ENCODE results near the gene ADD1. TPM values are rescaled to one million over a fixed set of nuclear protein-coding genes. Genes with fewer than 3 reads are reported as not detected.

Gene ADD1, protein sequence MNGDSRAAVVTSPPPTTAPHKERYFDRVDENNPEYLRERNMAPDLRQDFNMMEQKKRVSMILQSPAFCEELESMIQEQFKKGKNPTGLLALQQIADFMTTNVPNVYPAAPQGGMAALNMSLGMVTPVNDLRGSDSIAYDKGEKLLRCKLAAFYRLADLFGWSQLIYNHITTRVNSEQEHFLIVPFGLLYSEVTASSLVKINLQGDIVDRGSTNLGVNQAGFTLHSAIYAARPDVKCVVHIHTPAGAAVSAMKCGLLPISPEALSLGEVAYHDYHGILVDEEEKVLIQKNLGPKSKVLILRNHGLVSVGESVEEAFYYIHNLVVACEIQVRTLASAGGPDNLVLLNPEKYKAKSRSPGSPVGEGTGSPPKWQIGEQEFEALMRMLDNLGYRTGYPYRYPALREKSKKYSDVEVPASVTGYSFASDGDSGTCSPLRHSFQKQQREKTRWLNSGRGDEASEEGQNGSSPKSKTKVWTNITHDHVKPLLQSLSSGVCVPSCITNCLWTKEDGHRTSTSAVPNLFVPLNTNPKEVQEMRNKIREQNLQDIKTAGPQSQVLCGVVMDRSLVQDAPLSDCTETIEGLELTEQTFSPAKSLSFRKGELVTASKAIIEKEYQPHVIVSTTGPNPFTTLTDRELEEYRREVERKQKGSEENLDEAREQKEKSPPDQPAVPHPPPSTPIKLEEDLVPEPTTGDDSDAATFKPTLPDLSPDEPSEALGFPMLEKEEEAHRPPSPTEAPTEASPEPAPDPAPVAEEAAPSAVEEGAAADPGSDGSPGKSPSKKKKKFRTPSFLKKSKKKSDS
- polyA plus RNA-seq (ENCODE audit: insufficient read depth in 1 of 5, insufficient read length in 5 of 5, low replicate concordance in 1 of 5): 100 to 1,000 TPM; 260 to 305 (median 286) TPM
- long read RNA-seq, donor 1, full-length matches to known transcripts: 25 of 287 reads
- long read RNA-seq, donor 1, partial matches to known transcripts: 163 of 287 reads
- long read RNA-seq, donor 1, other reads (novel, unspliced or antisense): 99 of 287 reads
- long read RNA-seq, donor 2, partial matches to known transcripts: 13 of 42 reads
- long read RNA-seq, donor 2, other reads (novel, unspliced or antisense): 26 of 42 reads
- long read RNA-seq, donor 3, full-length matches to known transcripts: 15 of 128 reads
- long read RNA-seq, donor 3, partial matches to known transcripts: 98 of 128 reads
- long read RNA-seq, donor 3, other reads (novel, unspliced or antisense): 15 of 128 reads
- long read RNA-seq, donor 4, partial matches to known transcripts: 49 of 73 reads
- long read RNA-seq, donor 4, other reads (novel, unspliced or antisense): 11 of 73 reads
- long read RNA-seq, donor 5, full-length matches to known transcripts: 13 of 282 reads
- long read RNA-seq, donor 5, partial matches to known transcripts: 226 of 282 reads
- long read RNA-seq, donor 5, other reads (novel, unspliced or antisense): 43 of 282 reads
- long read RNA-seq, donor 6, full-length matches to known transcripts: 19 of 127 reads
- long read RNA-seq, donor 6, partial matches to known transcripts: 77 of 127 reads
- long read RNA-seq, donor 6, other reads (novel, unspliced or antisense): 31 of 127 reads
- long read RNA-seq, donor 7, full-length matches to known transcripts: 15 of 112 reads
- long read RNA-seq, donor 7, partial matches to known transcripts: 57 of 112 reads
- long read RNA-seq, donor 7, other reads (novel, unspliced or antisense): 40 of 112 reads
- long read RNA-seq, donor 8, partial matches to known transcripts: 14 of 25 reads
- long read RNA-seq, donor 8, other reads (novel, unspliced or antisense): 9 of 25 reads

DNA sequence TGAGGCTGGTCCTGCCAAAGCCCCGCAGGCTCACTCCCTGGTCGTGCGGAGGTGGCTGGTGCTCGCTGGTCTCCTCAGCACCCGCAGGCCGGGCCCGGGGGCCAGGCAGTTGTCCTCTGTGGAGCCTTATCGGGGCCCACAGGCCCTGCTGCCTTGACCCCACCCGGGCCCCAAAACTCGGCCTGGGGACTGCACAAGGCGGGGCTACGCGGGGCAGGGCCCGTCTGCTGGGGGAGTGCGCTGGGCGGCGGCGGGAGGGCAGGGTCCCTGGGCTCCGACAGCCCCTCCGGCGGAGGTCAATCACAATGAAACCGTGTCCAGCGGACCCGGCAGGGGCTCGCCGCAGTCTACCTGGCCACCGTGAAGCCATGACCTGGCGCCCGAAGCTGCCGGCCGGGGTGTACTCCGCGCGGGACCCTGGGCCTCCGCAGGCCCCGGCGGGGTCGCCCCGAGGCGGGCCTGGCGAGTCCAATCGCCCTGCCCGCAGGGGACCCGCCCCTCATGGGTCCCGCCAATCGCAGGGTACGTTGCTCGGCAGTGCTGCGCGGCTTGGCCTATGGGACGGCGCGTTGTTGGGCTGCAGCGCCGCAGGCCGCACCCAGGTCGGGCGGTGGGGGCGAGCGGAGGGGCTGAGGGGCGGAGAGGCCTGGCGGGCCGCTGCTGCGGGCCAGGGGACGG, at the start of gene ADD1:
ADD1 (plus strand) TSS at position 582 of the 678 bp plus-strand sequence. CDS start 32,072 bp downstream, outside the sequence.
- DNase-seq: peak; percentile 99 to 100

DNA sequence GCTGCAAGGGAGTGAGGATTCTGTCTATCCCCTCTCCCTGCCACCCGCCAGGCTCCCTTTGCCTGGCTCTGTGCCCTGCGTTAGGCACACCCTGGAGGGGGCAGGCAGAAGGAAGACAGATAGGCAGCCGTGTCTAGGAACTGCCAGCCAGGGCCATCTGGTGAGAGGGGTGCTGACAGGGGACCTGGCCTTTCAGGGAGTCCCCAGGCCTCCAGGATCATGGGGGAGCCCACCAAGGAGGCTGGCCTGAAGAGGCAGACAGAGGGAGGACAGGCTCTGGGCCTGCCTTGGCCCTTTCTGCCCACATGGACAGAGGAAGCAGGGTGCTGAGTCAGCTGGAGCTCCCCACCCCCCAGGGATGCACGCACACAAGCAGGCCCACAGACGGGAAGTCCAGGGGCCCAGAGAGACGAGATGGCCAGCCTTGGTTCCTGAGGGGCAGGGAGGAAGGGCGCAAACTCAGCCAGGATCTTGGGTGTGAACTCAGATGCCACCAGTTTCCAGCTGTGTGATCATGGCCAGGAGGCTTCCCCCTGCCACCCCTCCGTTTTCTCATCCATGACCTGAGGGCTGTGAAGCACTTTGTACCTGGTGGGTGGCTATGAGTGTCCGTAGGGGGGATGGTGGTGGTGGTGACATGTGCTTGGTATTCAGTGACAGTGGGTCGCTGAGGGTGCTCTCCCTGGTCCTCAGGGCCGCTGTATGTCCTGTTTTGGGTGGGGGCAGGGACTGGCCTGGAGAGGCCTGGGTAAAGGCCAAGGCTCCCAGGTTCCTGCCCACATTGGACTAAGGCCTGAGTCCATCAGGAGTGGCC, 49.0 kb upstream of the ADD1 start:
- DNase-seq: no peak

DNA sequence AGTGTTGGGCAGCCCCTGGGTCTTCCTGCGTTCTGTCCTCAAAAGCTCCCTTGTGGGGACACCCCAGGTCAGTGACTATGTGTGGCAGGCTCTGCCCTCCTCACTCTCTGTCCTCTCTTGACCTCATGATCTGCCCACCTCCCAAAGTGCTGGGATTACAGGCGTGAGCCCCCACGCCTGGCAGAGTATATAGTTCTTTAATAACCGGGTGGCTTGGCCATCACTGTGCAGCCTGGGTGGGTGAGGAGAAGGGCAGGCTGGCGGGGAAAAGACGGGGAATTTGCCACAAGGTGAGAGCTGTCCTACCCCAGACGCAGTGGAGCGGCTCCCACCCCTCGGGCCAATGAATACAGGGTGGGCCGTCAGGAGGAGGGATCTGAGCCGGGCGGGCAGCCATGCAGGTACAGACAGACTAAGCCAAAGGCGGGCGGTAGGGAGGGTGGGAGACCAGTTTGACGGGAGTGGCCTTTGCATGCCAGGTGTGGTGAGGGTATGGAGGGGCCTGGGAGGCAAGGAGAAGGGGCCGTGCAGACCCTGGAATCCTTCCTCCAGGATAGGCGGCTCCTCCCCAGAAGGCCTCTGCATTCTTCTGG, 48.2 kb upstream of the ADD1 start:
- no peak for DNase-seq

DNA sequence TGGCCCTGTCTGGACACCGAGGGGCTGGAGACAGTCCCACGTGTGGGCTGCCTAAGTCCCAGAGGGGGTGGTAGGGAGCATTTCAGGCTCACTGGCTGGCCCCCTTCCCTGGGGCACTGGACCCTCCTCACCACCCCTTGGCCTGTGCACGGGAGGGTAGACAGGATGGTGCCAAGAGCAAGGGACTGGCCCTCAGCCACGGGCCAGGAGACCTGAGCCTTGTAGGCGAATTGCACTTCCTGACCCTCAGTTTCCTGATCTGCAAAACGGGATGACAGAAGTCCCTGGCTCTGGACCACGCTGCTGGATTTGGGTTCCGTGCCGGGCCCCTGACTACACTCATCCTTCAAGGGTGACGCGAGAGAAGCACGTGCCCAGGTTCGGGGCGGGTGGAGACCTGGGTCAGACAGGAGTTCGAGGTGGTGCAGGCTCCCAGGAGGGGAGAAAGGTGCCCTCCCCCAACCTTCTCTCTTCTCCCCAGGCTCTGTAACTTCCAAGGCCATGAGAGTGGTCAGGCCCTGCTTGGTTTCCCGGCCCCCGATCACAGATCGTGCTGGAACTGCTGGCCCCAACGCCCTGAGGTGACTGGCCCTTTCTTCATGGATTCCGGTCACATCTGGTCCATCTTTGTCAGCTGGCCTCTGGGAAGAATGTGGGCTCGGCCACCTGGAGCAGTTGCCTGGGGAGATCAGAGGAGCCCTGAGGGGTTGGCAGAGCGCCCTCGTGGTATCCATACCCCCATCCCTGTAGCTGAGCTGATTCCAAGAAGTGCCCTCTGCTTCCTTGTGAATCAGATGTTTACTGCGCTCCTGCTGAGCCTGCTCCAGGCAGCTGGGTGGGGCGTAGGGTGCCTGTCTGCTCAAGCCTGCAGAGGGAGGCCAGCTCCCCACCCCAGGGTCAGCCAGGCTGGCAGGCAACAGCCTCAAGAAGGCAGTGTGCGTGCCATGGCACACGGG, 47.5 kb upstream of the ADD1 start:
- no peak for DNase-seq

DNA sequence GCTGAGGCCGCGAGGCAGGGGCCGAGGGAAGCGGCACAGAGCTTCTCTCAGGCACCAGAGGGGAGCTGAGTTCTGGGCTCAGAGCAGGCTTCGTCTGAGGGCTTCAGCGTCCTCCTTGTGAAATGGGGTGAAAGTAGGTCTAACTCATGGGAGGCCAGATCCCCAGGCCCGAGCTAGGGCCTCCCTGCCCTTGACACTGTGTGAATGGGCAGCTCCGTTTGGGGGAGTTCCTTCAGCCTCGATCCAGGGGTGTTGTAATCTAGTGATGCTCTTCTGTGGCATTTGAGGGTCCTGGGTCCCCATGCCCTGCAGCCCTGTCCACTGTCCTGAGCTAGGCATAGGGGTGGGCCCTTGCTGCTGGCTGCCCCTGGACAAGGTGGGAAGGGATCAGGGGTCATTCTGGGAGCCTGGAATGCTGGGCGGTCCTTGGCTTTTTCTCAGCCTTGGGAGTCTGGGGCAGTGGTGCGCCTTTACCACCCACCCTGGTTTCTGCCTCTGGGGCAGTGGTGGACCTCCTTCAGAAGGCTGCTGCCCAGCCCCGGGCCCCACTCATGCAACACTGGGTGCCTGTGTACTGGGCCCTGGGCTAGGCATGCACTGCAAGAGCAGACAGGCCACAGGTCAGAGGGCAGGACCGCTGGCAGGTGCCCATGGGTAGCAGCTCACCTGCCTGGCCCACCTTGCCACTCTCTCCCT, 46.6 kb upstream of the ADD1 start:
- no peak for DNase-seq

DNA sequence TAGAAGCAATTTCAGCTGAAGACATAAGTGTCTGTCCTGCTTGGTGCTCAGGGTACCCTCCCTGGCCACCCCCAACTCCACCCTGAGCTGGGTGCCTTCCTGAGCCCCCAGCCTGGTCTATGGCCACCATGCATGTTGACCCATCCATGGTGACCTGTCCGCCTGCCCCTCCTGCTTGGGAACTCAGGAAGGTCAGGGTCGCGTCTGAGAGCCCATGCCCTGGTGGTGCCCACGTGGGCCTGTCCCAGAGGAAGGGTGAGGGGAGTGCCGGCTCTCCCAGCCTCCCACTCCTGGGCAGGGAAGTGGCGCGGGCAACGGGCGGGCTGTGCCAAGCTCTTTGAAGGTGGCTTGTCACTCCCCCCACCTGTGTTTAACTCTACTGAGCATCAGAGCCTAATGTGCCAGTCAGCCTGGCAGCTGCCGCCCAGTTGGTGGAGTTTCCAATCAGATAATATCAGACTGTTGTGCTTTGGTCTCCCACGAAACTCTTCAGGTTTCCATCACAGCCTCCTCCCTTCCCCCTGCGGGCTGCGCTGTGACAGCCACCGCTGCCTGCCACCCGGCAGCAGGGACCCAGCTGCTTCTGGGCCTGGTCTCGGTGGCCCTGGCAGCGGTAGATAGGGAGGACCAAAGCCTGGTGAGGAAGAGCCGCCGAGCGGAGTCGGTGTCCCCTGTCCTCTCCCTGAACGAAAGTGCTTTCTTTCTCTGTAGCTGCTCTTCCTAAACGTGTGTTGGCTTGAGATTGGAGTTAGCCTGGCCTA, 45.9 kb upstream of the ADD1 start:
- no peak for DNase-seq

DNA sequence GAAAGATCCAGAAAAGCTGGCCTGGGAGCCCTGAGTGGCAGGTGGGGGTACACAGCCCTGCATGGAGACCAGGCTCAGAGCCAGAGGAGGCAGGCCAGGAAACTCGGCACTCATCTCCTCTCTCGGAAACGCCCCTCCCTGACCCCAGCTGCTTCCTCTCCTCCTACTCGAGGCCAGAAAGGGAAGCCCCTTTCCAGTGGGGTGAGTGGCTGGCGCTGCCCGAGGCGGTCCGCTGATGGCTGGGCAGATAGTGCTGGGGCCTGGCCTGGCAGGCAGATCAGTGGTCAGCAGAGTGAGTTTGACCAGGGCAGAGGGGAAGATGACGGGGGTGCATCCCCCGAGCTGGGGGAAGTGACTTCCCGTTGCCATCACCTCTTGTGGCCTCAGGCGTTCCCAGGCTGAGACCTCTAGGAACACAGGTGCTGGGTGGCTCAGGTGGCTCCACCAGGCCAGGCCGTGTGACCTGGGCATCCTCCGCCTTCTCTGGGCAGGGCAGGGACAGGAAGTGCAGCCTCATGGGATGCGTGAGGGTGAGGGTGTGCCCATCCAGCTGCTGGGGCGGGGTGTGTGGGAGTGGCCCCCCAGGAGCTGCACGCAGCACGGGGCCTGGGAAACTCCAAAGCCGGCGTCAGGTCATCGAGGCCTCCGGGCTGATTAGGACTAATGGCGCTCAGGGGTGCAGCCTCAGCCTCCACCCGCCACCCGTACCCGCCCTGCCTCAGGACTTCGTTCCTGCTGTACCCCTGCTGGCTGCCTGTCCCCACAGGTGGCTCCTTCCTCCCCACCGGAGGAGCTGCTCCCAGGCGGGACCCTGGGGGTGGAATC, 45.0 kb upstream of the ADD1 start:
- peak in 1 of 2 donors; percentile 68 for DNase-seq

DNA sequence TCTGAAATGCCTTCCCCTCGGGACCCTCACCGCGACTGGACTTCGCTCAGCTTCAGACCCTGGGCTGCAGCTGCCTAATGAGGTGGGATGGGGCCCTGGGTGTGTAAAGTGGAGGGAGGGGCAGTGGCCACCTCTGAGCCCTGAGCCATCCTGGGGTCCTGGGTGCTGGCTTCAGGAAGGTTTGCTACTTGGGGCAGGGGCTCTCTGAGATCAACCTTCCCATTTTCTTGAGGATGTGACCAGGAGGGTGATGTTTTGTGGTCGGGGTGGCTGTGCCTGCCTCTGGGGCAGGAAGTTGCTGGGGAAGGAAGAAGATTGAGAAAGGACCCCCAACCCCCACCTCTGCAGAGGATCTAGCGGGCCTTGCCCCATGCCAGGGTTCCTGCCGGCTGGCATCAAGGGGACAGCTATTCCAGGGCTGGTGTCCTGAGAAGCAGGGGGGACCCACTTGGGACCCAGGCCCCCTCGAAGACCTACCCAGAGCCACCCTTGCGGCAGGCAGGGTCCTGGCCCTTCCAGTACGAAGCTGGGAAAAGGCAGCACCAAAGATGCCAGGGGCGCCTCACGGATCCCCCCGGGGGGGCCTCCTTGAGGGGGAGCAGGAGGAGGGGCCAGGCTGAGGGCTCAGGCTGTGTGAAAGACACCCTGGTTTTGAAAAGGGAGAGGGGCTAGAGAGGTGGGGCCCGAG, 44.3 kb upstream of the ADD1 start:
- DNase-seq: no peak

DNA sequence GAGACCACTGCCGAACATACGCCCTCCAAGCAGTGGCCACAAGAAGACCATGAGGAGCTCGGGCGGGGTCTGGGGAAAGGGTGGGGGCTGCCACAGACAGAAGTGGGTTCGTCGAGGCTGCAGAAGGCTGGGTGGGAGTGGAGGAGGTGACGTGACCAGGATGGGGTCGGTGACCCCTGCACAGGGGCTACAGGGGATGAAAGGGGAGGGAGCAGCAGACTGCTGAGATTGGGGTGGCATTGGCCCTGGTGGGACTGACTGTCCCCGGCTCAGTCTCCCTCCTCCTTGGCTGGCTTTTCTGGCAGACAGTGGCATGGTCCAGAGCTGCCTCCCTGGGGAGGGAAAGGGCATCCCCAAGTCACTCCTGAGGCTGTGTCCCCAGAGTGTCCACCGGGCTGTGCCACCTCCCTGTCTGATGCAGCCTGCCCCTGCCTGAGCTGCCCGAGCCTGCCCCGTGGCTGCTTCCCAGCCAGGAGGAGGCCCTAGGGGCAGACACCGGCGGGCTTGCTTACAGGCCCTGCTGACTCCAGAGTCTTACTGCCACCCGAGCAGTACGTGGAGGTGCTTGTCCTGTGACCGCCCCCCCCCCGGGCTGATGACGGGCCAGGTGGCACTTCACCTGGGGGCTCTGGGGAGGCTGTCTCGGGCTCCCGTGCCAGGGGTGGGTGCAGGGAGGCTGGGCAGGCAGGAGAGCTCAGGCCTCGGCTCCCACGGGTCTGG, 43.5 kb upstream of the ADD1 start:
- no peak for DNase-seq

DNA sequence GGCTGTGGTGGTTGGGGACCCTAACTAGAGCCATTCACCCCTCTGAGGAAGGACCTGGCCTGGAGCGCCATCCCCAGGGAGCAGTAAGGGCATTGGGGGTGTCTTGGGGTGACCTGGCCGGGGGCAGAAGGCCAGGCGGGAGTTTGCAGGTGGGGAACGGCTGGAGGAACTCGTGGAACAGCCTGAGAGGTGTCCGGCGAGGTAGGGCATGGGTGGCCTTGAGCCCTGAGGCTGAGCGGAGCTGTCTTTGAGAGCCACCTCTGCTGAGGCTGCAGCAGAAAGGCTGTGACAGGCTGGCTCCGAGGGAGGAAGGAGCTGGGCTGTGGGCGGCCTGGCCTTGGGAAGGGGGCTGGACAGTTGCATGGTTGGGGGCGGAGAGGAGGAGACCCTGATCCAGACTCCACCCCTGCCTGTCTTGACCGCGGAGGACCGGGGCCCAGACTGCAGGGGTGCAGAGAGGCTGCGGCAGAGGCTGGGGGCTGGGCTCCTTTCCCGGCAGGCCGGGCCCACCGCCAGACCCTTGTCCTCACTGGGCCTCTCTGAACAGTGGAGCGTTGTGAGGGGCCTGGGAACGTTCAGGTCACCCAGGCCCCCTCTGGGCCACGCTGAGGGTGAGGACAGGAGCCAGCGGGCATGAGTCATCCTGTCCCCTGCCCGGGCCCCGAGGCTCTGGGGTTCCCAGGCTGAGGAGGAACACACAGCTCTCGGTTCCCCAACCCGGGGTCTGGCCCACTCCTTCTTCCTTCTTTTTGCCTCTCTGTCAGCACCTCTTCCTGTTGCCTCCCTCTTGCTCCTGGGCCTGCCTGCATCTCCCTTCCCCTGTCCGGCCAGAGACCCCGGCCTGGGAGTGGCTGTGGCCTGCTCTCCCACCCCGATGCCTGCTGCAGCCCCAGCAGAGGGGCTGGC, 42.7 kb upstream of the ADD1 start:
- peak; percentile 85 to 86 for DNase-seq

DNA sequence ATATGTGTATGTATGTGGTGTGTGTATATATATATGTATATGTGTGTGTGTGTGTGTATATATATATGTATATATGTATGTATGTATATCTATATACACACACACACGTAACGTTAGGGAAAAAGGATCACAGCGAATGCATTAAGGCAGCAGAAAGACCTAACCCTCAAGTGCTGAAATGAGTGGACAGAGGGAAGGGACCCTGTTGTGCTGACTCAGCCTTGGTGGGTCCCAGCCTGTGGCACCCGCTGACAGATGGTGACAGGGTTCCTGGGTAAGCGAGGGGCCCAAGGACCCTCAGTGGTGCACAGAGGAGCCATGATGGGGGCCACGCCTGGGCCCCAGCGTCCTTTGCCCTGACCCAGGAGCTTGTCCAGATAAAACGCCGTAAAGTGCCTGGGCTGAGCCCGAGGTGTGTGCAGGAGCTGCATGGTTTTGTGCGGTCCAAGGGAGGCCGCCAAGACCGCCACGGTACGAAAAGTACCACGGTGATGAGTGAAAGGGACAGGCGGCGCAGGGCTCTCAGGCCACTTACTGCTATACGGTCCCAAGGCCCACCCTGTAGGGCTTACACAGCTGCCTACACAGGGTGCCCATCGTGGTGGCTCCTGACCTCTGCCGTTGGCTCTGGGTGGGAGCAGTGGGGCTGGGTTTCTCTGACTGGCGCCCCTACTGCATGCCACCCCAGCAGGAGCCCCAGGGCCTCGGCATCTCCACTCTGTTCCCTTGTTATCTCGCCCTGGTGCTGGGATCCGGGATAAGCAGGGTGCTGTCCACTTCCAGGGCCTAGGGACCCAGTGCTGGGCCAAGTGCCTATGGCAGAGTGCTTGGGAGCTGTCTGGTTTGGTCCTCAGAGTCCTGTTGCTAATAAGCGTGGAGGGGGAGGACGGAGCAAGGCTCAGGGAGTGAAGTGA, 40.8 kb upstream of the ADD1 start:
- DNase-seq: no peak
